GM12878 (cell line): ENCODE measurements around the gene IMMT. TPM values are rescaled to one million over a fixed set of nuclear protein-coding genes. Genes with fewer than 3 reads are reported as not detected.

Source experiments
- BHLHE40 ChIP-seq, 2 experiments: fragments of 450-650 bp in 1 of 2; IDR thresholded peaks; 2 replicates each; pipeline ENCODE4 v1.6.1; 2011 to 2017; ENCODE audit warnings: low read depth in 2 of 2, borderline replicate concordance in 1 of 2, improper control_type of control experiment in 1 of 2, low read length in 1 of 2, mild to moderate bottlenecking in 1 of 2
- CBFB ChIP-seq: IDR thresholded peaks from 2 replicates; pipeline ENCODE4 v1.6.1; 2016; ENCODE audit warnings: antibody characterized with exemption, low read depth
- ETV6 ChIP-seq, 2 experiments: fragments of 450-650 bp in 1 of 2; IDR thresholded peaks in 1 of 2; conservative IDR thresholded peaks in 1 of 2; 2 replicates each; pipeline ENCODE4 v1.6.1; 2014; ENCODE audit warnings: antibody characterized with exemption in 1 of 2, borderline replicate concordance in 1 of 2, low read depth in 1 of 2, mild to moderate bottlenecking in 1 of 2, moderate library complexity in 1 of 2
- GABPA ChIP-seq: IDR thresholded peaks from 2 replicates; pipeline ENCODE4 v1.6.1; 2014; ENCODE audit warnings: antibody characterized with exemption, low read depth, mild to moderate bottlenecking, inconsistent platforms
- IKZF2 ChIP-seq, 2 experiments: fragments of 450-650 bp; IDR thresholded peaks; 2 replicates each; pipeline ENCODE4 v1.6.1; 2017; ENCODE audit warnings: mild to moderate bottlenecking in 2 of 2, moderate library complexity in 2 of 2
- JUNB ChIP-seq: IDR thresholded peaks from 2 replicates; pipeline ENCODE4 v1.6.1; 2016; ENCODE audit warnings: antibody characterized with exemption, mild to moderate bottlenecking
- KDM1A ChIP-seq: fragments of 200-600 bp; sonication (generic); IDR thresholded peaks from 2 replicates; pipeline ENCODE4 v1.6.1; 2016; ENCODE audit warnings: borderline replicate concordance
- MEF2A ChIP-seq: IDR thresholded peaks from 2 replicates; pipeline ENCODE4 v1.6.1; 2011; ENCODE audit warnings: low read depth, mild to moderate bottlenecking, low read length, moderate library complexity; ENCODE audit not compliant: insufficient read depth
- MTA3 ChIP-seq: IDR thresholded peaks from 2 replicates; pipeline ENCODE4 v1.6.1; 2012; ENCODE audit warnings: low read length, inconsistent platforms, borderline replicate concordance
- NR2C1 ChIP-seq: fragments of 450-650 bp; IDR thresholded peaks from 2 replicates; pipeline ENCODE4 v1.6.1; 2017; ENCODE audit warnings: antibody characterized with exemption, mild to moderate bottlenecking, moderate library complexity
- NRF1 ChIP-seq: conservative IDR thresholded peaks from 2 replicates; pipeline ENCODE4 v1.6.1; 2011; ENCODE audit warnings: mild to moderate bottlenecking, low read depth, low read length, improper control_type of control experiment
- RAD51 ChIP-seq: fragments of 450-650 bp; IDR thresholded peaks from 2 replicates; pipeline ENCODE4 v1.6.1; 2016; ENCODE audit warnings: moderate library complexity, mild to moderate bottlenecking, inconsistent platforms
- SIX5 ChIP-seq: IDR thresholded peaks from 2 replicates; pipeline ENCODE4 v1.6.1; 2011; ENCODE audit warnings: mild to moderate bottlenecking, low read depth, low read length, moderate library complexity; ENCODE audit not compliant: severe bottlenecking
- SMAD1 ChIP-seq: fragments of 450-650 bp; IDR thresholded peaks from 2 replicates; pipeline ENCODE4 v1.6.1; 2018; ENCODE audit warnings: mild to moderate bottlenecking, low read depth; ENCODE audit not compliant: partially characterized antibody
- TAF1 ChIP-seq: IDR thresholded peaks from 2 replicates; pipeline ENCODE4 v1.6.1; 2011; ENCODE audit warnings: mild to moderate bottlenecking, low read depth, low read length, borderline replicate concordance
- WRNIP1 ChIP-seq: IDR thresholded peaks from 2 replicates; pipeline ENCODE4 v1.6.1; 2011; ENCODE audit warnings: low read depth, low read length, improper control_type of control experiment, borderline replicate concordance
- ZNF24 ChIP-seq: fragments of 450-650 bp; IDR thresholded peaks from 2 replicates; pipeline ENCODE4 v1.6.1; 2017; ENCODE audit warnings: antibody characterized with exemption, mild to moderate bottlenecking
- ZZZ3 ChIP-seq: IDR thresholded peaks from 2 replicates; pipeline ENCODE4 v1.6.1; 2011; ENCODE audit warnings: low read depth; ENCODE audit not compliant: control insufficient read depth, insufficient read length
- polyA plus RNA-seq, 11 experiments: library from polyadenylated mRNA; depleted of rRNA in 4 of 11; unstranded in 6 of 11; stranded (reverse) in 5 of 11; fragments of >200 nt; fragmentation: Nextera tagmentation in 4 of 11; fragmentation: Illumina TruSeq in 1 of 11; extraction: Ambion mirVana in 4 of 11; extraction: Trizol in 1 of 11; gene quantifications; 1 replicate in 1 of 11; 2 replicates in 10 of 11; pipeline versions ENCODE4 v1.2.1 to v1.2.3, GENCODE V29; 2011 to 2016; ENCODE audit warnings: inconsistent platforms in 2 of 11, missing spikeins in 2 of 11, low read depth in 1 of 11
- total RNA-seq, 4 experiments: library from RNA; depleted of rRNA in 3 of 4; stranded (reverse); fragments of >200 nt in 3 of 4; fragmentation: Illumina TruSeq in 1 of 4; extraction: Trizol in 1 of 4; gene quantifications; 2 replicates each; pipeline versions ENCODE4 v1.2.1 to v1.2.3, GENCODE V29; 2013 to 2021
- TF ChIP-seq, protein P1 (sequence below): fragments of 450-650 bp; formaldehyde crosslinking; IDR thresholded peaks from 2 replicates; pipeline ENCODE4 v1.4.0; 2022; ENCODE audit warnings: mild to moderate bottlenecking, moderate library complexity
- TF ChIP-seq, protein P2 (sequence below), 3 experiments: IDR thresholded peaks in 2 of 3; conservative IDR thresholded peaks in 1 of 3; 2 replicates each; pipeline ENCODE4 v1.5.1; 2011; ENCODE audit warnings: low read depth in 3 of 3, low read length in 3 of 3, mild to moderate bottlenecking in 3 of 3, control low read depth in 2 of 3, moderate library complexity in 2 of 3, inconsistent platforms in 1 of 3, mixed read lengths in 1 of 3; ENCODE audit not compliant: control insufficient read depth in 2 of 3, insufficient read depth in 1 of 3; ENCODE audit errors: extremely low read depth in 1 of 3
- TF ChIP-seq, protein P3 (sequence below): IDR thresholded peaks from 2 replicates; pipeline ENCODE4 v1.6.1; 2011; ENCODE audit warnings: mild to moderate bottlenecking, low read depth, low read length, moderate library complexity; ENCODE audit not compliant: insufficient replicate concordance
- TF ChIP-seq, protein P4 (sequence below): fragments of 450-650 bp; IDR thresholded peaks from 2 replicates; pipeline ENCODE4 v1.6.1; 2016; ENCODE audit warnings: mild to moderate bottlenecking
- TF ChIP-seq, protein P5 (sequence below): IDR thresholded peaks from 2 replicates; pipeline ENCODE4 v1.6.1; 2012; ENCODE audit warnings: low read length, inconsistent platforms

Gene IMMT
- total and polyA plus RNA-seq, 10 of the 15 experiments (the other 5 are each of a cell fraction or from before 2014, with no cell fraction given) = 78.4 to 149 (median 98.7) TPM

DNA sequence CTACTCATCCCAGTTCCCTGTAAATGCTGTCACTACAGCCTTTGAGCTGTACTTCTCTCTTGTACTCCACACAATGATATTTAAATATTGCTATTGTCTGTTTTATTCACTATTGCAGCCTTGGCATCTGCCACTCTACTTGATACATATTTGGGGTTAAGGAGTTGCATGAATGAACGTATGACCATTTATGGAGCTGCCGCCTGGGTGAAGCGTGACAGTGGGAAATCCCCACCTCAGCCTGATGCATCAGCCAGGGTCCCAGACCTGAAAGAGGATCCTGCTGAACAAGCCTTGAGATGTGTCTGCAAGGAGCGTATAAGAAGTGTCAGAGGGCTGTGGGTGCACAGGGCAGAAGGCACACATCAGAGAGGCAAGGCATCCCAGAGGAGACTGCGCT lies 43.1 kb upstream of the IMMT start (continued):
- TF ChIP-seq, protein P1, sequence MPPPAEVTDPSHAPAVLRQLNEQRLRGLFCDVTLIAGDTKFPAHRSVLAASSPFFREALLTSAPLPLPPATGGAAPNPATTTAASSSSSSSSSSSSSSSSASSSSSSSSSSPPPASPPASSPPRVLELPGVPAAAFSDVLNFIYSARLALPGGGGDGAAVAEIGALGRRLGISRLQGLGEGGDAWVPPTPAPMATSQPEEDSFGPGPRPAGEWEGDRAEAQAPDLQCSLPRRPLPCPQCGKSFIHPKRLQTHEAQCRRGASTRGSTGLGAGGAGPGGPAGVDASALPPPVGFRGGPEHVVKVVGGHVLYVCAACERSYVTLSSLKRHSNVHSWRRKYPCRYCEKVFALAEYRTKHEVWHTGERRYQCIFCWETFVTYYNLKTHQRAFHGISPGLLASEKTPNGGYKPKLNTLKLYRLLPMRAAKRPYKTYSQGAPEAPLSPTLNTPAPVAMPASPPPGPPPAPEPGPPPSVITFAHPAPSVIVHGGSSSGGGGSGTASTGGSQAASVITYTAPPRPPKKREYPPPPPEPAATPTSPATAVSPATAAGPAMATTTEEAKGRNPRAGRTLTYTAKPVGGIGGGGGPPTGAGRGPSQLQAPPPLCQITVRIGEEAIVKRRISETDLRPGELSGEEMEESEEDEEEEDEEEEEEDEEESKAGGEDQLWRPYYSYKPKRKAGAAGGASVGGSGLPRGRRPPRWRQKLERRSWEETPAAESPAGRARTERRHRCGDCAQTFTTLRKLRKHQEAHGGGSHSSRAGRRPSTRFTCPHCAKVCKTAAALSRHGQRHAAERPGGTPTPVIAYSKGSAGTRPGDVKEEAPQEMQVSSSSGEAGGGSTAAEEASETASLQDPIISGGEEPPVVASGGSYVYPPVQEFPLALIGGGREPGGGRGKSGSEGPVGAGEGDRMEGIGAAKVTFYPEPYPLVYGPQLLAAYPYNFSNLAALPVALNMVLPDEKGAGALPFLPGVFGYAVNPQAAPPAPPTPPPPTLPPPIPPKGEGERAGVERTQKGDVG (CRISPR knock-in tag) = no peak
- no peak for TF ChIP-seq ETV6 (conservative IDR thresholded peaks at IDR 0.05 in 1 of 2, IDR thresholded peaks at IDR 0.05 in 1 of 2; ENCODE audit: borderline replicate concordance in 1 of 2, low read depth in 1 of 2)
- TF ChIP-seq, protein P2, sequence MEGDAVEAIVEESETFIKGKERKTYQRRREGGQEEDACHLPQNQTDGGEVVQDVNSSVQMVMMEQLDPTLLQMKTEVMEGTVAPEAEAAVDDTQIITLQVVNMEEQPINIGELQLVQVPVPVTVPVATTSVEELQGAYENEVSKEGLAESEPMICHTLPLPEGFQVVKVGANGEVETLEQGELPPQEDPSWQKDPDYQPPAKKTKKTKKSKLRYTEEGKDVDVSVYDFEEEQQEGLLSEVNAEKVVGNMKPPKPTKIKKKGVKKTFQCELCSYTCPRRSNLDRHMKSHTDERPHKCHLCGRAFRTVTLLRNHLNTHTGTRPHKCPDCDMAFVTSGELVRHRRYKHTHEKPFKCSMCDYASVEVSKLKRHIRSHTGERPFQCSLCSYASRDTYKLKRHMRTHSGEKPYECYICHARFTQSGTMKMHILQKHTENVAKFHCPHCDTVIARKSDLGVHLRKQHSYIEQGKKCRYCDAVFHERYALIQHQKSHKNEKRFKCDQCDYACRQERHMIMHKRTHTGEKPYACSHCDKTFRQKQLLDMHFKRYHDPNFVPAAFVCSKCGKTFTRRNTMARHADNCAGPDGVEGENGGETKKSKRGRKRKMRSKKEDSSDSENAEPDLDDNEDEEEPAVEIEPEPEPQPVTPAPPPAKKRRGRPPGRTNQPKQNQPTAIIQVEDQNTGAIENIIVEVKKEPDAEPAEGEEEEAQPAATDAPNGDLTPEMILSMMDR (IDR thresholded peaks at IDR 0.05 in 2 of 3, conservative IDR thresholded peaks at IDR 0.05 in 1 of 3; ENCODE audit: control insufficient read depth in 2 of 3, extremely low read depth in 1 of 3, insufficient read depth in 1 of 3, low read depth in 3 of 3, low read length in 3 of 3) = no peak
- no peak for TF ChIP-seq ZNF24
- TF ChIP-seq JUNB = no peak
- TF ChIP-seq ZZZ3 = no peak
- TF ChIP-seq IKZF2 (IDR thresholded peaks at IDR 0.05) = peak in 1 of 2 experiments; percentile 23; a peak in 2 of 4 replicates
- no peak for TF ChIP-seq CBFB
- TF ChIP-seq SMAD1 = no peak
- TF ChIP-seq, protein P3, sequence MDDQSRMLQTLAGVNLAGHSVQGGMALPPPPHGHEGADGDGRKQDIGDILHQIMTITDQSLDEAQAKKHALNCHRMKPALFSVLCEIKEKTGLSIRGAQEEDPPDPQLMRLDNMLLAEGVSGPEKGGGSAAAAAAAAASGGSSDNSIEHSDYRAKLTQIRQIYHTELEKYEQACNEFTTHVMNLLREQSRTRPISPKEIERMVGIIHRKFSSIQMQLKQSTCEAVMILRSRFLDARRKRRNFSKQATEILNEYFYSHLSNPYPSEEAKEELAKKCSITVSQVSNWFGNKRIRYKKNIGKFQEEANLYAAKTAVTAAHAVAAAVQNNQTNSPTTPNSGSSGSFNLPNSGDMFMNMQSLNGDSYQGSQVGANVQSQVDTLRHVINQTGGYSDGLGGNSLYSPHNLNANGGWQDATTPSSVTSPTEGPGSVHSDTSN = peak; percentile 68
- no peak for TF ChIP-seq NRF1
- TF ChIP-seq NR2C1 = no peak
- no peak for TF ChIP-seq SIX5
- TF ChIP-seq BHLHE40 (IDR thresholded peaks at IDR 0.05; ENCODE audit: borderline replicate concordance in 1 of 2, low read depth in 2 of 2, low read length in 1 of 2) = peak; percentile 76 to 81; a peak in 3 of 4 replicates
- no peak for TF ChIP-seq WRNIP1
- TF ChIP-seq RAD51 = no peak
- TF ChIP-seq MEF2A = no peak
- TF ChIP-seq, protein P4, sequence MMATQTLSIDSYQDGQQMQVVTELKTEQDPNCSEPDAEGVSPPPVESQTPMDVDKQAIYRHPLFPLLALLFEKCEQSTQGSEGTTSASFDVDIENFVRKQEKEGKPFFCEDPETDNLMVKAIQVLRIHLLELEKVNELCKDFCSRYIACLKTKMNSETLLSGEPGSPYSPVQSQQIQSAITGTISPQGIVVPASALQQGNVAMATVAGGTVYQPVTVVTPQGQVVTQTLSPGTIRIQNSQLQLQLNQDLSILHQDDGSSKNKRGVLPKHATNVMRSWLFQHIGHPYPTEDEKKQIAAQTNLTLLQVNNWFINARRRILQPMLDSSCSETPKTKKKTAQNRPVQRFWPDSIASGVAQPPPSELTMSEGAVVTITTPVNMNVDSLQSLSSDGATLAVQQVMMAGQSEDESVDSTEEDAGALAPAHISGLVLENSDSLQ = peak; percentile 90
- TF ChIP-seq MTA3 = no peak
- no peak for TF ChIP-seq GABPA
- no peak for TF ChIP-seq TAF1
- TF ChIP-seq, protein P5, sequence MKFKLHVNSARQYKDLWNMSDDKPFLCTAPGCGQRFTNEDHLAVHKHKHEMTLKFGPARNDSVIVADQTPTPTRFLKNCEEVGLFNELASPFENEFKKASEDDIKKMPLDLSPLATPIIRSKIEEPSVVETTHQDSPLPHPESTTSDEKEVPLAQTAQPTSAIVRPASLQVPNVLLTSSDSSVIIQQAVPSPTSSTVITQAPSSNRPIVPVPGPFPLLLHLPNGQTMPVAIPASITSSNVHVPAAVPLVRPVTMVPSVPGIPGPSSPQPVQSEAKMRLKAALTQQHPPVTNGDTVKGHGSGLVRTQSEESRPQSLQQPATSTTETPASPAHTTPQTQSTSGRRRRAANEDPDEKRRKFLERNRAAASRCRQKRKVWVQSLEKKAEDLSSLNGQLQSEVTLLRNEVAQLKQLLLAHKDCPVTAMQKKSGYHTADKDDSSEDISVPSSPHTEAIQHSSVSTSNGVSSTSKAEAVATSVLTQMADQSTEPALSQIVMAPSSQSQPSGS = no peak
- TF ChIP-seq KDM1A = no peak
